Muscle layer of colon (tissue), 2 donors: ENCODE results near the gene ZNF773.
"Not testable (repeated sequence)": the region's sequence is repeated elsewhere in the genome, so short reads cannot be mapped to it uniquely, and the experiment has no call there.

ENCODE experiments used
- H3K27ac ChIP-seq: one replicate; pipeline ENCODE4 v1.7.0; 2013; ENCODE audit warnings: low read depth, mild to moderate bottlenecking, low read length, moderate library complexity
- H3K27me3 ChIP-seq, 2 donors: one replicate each; pipeline ENCODE4 v1.7.0; 2013; ENCODE audit warnings: low read length in 2 of 2, mild to moderate bottlenecking in 2 of 2; ENCODE audit not compliant: insufficient read depth in 2 of 2, control insufficient read depth in 1 of 2
- H3K36me3 ChIP-seq: one replicate; pipeline ENCODE4 v1.7.0; 2013; ENCODE audit warnings: mild to moderate bottlenecking, low read length; ENCODE audit not compliant: insufficient read depth
- H3K4me1 ChIP-seq: one replicate; pipeline ENCODE4 v1.7.0; 2013; ENCODE audit warnings: mild to moderate bottlenecking, low read length; ENCODE audit not compliant: insufficient read depth
- H3K4me3 ChIP-seq, 2 donors: one replicate each; pipeline ENCODE4 v1.7.0; 2013; ENCODE audit warnings: low read length in 2 of 2, low read depth in 1 of 2, mild to moderate bottlenecking in 1 of 2, moderate library complexity in 1 of 2
- H3K9ac ChIP-seq: one replicate; pipeline ENCODE4 v1.7.0; 2013; ENCODE audit warnings: low read length
- H3K9me3 ChIP-seq: one replicate; pipeline ENCODE4 v1.7.0; 2013; ENCODE audit warnings: mild to moderate bottlenecking, low read length
- donor health status: abdominal sarcoma.
- donor health status: Adenocarcinoma of cecum.

ZNF773 gene

DNA sequence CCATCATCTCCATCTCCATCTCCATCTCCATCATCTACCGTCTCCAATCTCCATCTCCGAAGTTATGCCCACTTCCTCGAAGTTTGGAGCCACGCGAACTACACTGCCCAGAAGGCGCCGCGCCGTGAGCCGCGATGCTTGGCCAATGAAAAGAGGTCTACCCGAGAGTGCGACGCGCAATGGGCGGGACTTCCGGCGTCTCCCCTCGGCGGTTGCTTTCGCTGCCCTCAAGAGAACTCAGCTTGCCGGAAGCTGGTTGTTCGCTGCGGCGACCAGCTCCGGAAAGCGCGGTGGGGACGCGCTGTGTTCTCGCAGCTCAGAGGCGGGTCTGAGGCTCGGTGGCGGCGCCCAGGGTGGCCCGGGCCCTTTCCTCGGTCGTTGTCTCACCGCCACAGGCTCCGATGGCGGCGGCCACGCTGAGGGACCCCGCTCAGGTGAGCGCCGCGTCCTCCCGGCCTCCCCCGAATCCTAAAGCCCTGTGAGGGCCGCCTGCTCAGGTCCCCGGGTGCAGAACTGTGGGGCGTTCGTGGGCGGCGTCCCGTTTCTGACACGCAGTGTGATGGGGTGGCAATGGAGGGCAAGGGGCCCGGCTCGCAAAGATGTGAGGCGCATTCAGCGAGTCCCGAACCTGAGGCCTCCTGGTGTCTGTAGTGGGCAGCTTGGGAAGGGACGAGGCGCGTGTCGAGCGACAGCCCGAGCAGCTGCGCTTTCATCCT lies at the start of gene ZNF773:
Gene ZNF773, plus strand, starts transcription at position 259 of the 716 bp plus-strand sequence. Its CDS starts 143 bp downstream, at position 402.
- H3K27me3 ChIP-seq, H3K9ac ChIP-seq, H3K9me3 ChIP-seq, H3K36me3 ChIP-seq, H3K4me1 ChIP-seq: not testable (repeated sequence)
- Histone ChIP-seq H3K4me3 (peak within 1 kb of the TSS; percentile 49 to 60), H3K27ac (peak within 1 kb of the TSS; percentile 53)

DNA sequence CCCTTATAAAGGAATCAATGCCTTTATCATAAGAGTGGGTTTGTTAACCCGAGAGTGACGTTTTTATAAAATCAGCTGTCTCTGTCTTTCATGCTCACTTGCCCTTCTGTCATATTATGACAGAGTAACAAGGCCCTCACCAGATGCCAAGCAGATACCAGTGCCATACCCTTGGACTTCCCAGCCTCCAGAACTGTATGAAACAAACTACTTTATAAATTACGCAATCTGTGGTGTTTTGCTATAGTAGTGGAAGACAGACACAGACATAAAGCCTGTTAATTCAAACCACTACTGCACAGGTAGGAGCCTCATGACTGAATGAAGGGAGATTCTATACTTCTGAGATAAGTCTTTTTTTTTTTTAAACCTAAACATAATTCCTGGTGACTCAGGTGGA lies 47.4 kb upstream of the ZNF773 start:
- H3K27me3 ChIP-seq: no peaks in the 10 kb centered on the region
- no peaks in the 10 kb centered on the region for H3K4me1 ChIP-seq
- H3K4me3 ChIP-seq: no peak overlapping the region
- H3K36me3 ChIP-seq: peaks cover 17% of the 10 kb centered on the region
- H3K27ac ChIP-seq: no peak overlapping the region
- peaks cover 8% of the 10 kb centered on the region for H3K9me3 ChIP-seq
- H3K9ac ChIP-seq: no peak overlapping the region

DNA sequence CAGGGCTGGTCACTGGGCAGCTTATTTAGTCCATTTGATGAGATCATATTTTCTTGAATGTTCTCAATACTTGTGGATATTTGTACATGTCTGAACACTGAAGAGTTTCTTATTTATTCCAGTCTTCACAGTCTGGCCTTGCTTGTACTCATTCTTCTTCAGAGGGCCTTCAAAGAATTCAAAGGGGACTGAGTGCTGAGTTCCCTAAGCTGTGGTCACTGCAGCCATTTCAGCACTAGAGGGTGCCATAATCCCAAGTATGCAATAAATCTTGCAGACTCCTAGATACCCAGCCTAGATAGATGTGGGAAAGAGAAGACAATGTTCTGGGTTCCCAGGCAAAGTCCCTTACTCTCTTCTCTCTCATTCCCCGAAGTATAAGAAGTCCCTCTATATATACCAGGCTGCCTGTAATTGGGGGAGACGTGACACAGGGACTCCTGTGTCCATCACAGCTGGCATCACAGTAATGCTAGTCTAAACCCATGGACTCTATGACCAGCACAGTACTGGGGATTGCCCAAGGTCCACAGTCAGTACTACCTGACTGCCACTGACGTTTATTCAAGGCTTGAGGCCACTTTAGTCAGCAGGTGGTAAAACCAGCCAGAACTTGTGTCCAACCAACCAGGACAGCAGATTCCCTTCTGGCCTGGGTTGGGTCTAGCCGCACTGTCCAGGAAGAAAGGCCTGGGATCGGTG lies 33.9 kb upstream of the ZNF773 start:
- H3K9me3 ChIP-seq: peaks cover 44% of the 10 kb centered on the region
- H3K27me3 ChIP-seq: no peaks in the 10 kb centered on the region
- H3K36me3 ChIP-seq: peaks cover 13% of the 10 kb centered on the region
- H3K9ac ChIP-seq: no peak overlapping the region
- peak overlapping the region in 1 of 2 donors; percentile 25 for H3K4me3 ChIP-seq
- H3K27ac ChIP-seq: no peak overlapping the region
- H3K4me1 ChIP-seq: no peaks in the 10 kb centered on the region

DNA sequence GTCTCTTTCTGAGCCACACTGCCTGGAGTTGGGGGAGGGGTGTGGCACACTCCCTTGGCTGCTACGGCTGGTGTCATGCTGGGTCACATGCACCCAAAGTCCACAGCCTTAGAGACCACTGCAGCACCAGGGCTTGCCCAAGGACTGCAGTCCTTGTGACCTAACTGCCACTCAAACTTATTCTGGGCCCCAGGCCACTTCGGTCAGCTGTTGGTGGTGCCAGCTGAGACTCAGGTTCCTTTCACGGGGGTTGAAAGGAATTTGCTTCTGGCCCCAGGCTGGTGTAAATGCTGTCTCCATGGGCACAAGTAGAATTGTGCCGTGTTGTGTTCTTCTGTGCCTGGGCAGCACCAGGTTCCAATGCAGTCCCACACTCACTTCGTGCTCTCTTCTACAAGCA lies 33.2 kb upstream of the ZNF773 start:
- Histone ChIP-seq H3K4me3 (peak overlapping the region in 1 of 2 donors; percentile 25), H3K9me3 (peaks cover 51% of the 10 kb centered on the region), H3K27me3 (no peaks in the 10 kb centered on the region), H3K4me1 (no peaks in the 10 kb centered on the region), H3K27ac (no peak overlapping the region), H3K9ac (no peak overlapping the region), H3K36me3 (peaks cover 15% of the 10 kb centered on the region)

DNA sequence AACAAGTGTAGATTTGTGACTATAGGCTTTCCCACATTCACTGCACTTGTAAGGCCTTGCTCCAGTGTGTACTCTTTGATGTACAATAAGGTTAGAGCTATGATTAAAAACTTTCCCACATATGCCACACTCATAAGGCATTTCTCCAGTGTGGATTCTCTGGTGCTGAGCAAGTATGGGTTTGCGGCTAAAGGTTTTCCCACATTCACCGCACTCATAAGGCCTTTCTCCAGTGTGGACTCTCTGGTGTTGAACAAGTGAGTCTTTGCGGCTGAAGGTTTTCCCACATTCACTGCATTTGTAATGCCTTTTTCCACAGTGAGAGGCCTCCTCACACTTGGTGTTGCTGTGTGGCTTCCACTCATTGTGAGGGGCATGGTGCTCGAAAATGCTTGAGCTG lies 26.1 kb upstream of the ZNF773 start:
- Histone ChIP-seq H3K36me3 (peaks cover 46% of the 10 kb centered on the region), H3K4me3 (peak overlapping the region in 1 of 2 donors; percentile 39), H3K27me3 (no peaks in the 10 kb centered on the region), H3K9me3 (peaks cover 72% of the 10 kb centered on the region), H3K9ac (no peak overlapping the region), H3K4me1 (no peaks in the 10 kb centered on the region), H3K27ac (no peak overlapping the region)

DNA sequence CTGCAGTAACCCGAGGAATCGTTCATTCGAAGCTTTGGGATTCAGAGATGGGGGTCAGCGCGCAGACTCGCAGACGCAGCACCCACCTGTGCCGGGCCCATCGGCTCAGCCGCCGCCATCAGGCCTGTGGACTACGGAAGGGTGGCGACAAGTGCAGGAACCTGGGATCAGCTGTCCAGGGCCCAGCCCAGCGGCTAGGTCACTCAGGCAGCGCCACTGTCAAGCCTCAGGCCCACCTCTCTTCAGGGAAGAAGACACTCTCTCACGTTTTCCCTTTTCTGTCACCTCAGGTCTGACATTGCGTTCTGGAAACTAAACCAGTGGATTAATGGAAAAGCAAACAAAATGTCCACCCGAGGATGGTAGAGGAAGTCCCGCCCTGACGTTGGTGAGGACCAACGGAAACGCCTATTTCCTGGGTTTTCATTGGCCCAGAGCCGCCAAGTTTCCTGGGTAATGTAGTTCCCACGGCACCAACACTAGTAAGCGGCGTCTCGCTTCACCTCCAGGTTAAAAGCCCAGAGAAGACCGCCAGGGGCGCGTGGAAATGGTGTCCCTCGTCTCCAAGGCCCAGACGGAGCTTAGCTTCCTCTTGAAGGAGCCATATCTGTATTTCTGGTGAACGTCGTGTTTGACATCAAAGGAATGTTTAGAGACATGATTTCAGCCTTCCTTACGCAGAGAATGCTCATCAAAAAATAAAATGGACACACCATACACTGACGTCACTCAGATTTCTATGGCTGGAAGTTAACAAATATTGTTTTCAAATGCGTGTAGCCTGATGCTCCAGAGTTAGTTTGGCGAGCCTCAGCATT lies 22.3 kb upstream of the ZNF773 start, which contains the start of gene ZNF772:
Gene ZNF772, minus strand, starts transcription at position 376 of the 818 bp plus-strand sequence. Its CDS starts 257 bp downstream, at position 119.
- peak within 1 kb of the TSS; percentile 88 for H3K27ac ChIP-seq
- no peak within 1 kb of the TSS for H3K9ac ChIP-seq
- H3K36me3 ChIP-seq: peaks cover 37% of the 10 kb centered on the region
- no peaks in the 10 kb centered on the region for H3K4me1 ChIP-seq
- H3K9me3 ChIP-seq: peaks cover 45% of the 10 kb centered on the region
- no peaks in the 10 kb centered on the region for H3K27me3 ChIP-seq
- H3K4me3 ChIP-seq: peak within 1 kb of the TSS; percentile 70 to 80

DNA sequence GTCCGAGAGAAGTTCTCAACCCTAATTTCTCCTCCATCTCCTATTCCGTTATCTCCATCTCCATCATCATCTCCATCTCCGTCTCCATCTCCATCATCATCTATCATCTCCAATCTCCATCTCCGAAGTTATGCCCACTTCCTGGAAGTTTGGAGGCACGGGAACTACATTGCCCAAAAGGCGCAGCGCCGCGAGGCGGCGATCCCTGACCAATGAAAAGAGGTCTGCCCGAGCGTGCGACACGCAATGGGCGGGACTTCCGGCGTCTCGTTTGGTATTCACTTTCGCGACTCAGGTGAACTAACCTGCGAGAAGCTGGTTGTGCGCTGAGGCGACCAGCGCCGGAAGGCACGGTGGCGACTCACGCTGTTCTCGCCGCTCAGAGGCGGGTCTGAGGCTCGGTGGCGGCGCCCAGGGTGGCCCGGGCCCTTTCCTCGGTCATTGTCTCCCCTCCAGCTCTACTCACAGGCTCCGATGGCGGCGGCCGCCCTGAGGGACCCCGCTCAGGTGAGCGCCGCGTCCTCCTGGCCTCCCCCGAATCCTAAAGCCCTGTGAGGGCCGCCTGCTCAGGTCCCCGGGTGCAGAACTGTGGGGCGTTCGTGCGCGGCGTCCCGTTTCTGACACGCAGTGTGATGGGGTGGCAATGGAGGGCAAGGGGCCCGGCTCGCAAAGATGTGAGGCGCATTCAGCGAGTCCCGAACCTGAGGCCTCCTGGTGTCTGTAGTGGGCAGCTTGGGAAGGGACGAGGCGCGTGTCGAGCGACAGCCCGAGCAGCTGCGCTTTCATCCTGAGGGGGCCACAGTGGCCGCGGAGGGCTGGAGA lies 12.1 kb upstream of the ZNF773 start, which contains the start of gene ZNF419:
Gene ZNF419, plus strand, starts transcription at position 274 of the 822 bp plus-strand sequence. Its CDS starts 201 bp downstream, at position 475.
- H3K4me1 ChIP-seq, H3K27me3 ChIP-seq, H3K9me3 ChIP-seq, H3K9ac ChIP-seq: not testable (repeated sequence)
- peak within 1 kb of the TSS; percentile 68 to 91 for H3K4me3 ChIP-seq
- peaks cover 15% of the 10 kb centered on the region for H3K36me3 ChIP-seq
- peak within 1 kb of the TSS; percentile 67 for H3K27ac ChIP-seq

DNA sequence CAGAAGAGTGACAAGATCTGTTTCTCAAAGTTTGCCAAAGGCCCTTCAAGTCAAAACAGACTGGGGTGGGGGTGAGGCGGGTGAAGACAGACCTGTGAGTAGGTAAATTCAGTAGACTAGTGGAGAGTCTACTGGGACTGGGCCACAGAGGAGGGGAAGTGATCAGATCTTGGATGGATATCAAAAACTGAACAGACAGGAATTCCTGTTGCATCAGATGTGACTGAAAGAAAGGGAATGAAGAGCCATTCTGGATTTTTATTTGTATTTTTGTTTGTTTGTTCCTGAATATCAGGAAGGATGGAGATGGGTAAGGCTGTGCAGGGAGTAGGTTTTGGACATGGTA lies 11.5 kb upstream of the ZNF773 start:
- not testable (repeated sequence) for H3K9me3 ChIP-seq, H3K27ac ChIP-seq, H3K27me3 ChIP-seq, H3K9ac ChIP-seq, H3K4me1 ChIP-seq
- H3K36me3 ChIP-seq: peaks cover 20% of the 10 kb centered on the region
- peak overlapping the region in 1 of 2 donors; percentile 38 for H3K4me3 ChIP-seq

DNA sequence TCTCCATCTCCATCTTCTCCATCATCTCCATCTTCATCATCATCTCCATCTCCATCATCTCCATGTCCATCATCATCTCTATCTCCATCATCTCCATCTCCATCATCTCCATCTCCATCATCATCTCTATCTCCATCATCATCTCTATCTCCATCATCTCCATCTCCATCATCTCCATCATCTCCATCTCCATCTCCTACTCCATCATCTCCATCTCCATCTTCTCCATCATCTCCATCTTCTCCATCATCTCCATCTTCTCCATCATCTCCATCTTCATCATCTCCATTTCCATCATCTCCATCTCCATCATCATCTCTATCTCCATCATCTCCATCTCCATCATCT lies 432 bp upstream of the ZNF773 start:
- H3K9me3 ChIP-seq, H3K27ac ChIP-seq, H3K27me3 ChIP-seq, H3K9ac ChIP-seq, H3K36me3 ChIP-seq, H3K4me1 ChIP-seq: not testable (repeated sequence)
- peak overlapping the region in 1 of 2 donors; percentile 49 for H3K4me3 ChIP-seq

DNA sequence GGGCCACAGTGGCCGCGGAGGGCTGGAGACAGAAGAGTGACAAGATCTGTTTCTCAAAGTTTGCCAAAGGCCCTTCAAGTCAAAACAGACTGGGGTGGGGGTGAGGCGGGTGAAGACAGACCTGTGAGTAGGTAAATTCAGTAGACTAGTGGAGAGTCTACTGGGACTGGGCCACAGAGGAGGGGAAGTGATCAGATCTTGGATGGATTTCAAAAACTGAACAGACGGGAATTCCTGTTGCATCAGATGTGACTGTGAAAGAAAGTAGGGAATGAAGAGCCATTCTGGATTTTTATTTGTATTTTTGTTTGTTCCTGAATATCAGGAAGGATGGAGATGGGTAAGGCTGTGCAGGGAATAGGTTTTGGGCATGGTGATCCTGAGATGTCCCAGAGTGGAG lies 662 bp downstream of the ZNF773 start:
- H3K4me3 ChIP-seq: peak overlapping the region in 1 of 2 donors; percentile 24
- H3K27me3 ChIP-seq, H3K4me1 ChIP-seq, H3K9me3 ChIP-seq, H3K27ac ChIP-seq, H3K36me3 ChIP-seq, H3K9ac ChIP-seq: not testable (repeated sequence)

DNA sequence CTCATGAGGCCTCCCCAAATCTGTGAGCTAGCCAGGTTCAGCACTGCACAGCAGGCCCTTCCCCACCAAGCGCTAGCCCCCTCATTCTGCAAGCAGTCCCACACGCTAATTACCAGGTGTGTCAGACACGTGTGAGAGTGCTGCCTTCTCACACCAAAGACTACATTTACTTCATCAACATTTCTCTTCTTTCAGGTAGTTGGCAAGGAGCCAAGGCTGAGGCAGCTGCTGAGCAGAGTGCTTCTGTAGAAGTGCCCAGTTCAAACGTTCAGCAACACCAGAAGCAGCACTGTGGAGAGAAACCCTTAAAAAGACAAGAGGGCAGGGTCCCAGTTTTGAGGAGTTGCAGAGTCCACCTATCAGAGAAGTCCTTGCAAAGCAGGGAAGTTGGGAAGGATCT lies 6.4 kb downstream of the ZNF773 start:
- Histone ChIP-seq H3K27ac (no peak overlapping the region), H3K9ac (no peak overlapping the region), H3K9me3 (peaks cover 27% of the 10 kb centered on the region), H3K27me3 (no peaks in the 10 kb centered on the region), H3K4me3 (no peak overlapping the region), H3K4me1 (peaks cover 2% of the 10 kb centered on the region), H3K36me3 (peaks cover 34% of the 10 kb centered on the region)
